CD4-positive, alpha-beta T cell treated with Interferon alpha-2 for 1 hour (primary cell): ENCODE results near the gene RBM46.
"Not testable (repeated sequence)": the region's sequence is repeated elsewhere in the genome, so short reads cannot be mapped to it uniquely, and the experiment has no call there.

ENCODE experiments used
- DNase-seq, 2 donors: peaks; one replicate each; pipeline ENCODE4 v3.0.0-alpha.2; 2020 to 2022

The RBM46 gene

DNA sequence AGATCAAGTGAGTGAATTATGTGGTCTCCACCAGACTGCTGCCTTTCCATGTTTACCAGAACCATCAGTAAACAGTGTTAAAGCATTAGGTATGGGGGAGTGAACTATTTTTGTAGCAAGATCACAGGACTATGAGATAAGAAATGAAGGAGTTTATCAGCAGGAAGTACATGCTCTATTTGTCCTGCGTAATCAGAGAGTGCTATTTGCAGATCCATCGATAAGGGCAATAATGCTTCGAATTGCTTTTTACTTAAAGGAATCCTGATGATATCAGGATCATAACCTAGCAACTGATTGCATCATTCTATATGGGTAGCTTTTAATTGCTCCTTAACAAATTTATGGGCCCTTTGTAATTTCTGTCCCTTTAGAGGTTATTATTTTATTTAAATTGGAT, 57.1 kb downstream of the RBM46 start:
- no peak for DNase-seq

DNA sequence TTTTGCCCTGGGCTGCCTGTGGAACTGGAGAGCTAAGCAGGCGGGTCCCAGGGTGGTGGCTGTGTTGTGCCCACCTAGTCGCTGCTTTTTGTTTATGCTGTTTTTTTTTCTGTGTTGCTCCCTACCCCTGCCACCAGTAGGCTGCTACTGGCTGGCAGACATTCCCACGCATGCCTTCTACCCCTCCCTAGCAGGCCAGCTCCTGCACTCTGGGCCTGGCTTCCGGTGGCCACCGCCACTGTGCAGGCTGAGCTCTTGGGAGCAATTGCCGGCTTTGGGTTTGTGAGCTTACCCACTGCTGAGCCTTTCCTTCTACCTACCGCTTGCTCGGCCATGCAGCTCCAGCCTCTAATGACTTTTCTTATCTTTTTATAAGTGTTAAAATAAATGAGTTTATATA, 57.6 kb downstream of the RBM46 start:
- DNase-seq: no peak

DNA sequence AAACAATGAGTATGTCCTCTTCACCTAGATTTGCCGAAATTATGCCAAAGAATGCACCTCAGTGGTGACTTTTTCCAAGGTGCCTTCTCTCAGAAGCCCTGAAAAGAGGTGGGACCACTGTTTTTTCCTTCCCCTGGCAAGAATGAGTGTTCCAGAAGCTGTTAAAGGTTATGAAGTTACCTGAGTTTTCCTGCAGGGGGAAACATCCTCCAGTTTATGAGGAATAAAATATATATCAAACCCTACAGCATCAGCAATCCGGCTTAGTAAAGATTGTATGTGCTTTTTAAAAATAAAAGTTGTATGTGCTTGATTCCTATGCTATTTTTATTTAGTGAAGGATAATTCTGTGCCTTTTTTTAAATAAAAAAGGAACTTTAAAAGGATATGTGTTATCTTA, 73.3 kb downstream of the RBM46 start:
- DNase-seq: no peak

DNA sequence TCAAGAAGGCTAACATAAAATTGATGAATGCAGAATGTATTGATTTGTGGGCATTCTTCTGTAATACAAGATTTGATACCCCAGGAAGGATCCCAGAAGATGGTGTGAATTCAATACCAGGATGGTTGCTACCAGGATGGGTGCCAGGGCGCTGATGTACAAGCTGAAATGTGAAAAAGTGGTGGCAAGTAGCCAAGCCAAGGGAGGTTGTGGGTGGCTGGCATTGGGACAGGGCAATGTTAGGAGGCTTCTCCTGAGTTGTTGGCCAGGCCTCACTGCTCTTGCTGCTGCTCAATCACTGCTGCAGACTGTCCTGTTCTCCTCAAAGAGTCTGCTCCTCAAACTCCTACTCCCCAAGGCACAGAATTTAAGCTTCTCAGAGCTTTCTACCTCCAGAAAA, 77.1 kb downstream of the RBM46 start:
- no peak for DNase-seq

DNA sequence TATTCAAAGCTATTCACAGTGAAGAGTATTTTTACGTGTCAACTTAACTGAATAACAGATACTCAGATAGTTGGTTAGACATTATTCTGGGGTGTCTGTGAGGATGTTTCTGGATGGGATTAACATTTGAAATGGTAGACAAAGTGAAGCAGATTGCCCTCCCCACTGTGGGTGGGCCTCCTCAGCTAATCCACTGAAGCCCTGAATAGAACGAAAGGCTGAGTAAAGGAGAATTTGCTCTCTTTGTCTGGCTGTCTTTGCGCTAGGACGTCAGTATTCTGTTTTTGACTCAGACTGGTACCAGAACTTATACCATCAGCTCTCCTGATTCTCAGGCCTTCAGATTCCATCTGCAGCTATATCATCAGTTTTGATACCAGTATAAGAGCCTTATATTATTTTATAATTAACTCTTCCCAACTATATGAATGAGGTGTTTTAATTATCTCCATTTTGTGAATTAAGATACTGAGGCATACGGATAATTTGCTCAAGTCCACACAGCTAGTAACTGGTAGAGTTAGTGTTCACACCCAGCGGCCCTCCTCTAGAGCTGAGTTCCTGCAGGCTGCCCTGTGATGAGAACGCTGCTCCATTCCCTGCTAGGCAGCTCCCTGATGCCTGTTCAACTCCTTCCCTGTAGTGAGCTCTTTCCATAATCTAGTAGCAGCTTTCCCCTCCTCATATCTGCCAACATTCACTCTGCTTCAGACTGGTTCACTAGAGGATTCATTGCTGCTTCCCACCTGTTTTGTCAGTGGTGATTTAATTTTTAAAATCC, 87.5 kb downstream of the RBM46 start:
- no peak for DNase-seq

DNA sequence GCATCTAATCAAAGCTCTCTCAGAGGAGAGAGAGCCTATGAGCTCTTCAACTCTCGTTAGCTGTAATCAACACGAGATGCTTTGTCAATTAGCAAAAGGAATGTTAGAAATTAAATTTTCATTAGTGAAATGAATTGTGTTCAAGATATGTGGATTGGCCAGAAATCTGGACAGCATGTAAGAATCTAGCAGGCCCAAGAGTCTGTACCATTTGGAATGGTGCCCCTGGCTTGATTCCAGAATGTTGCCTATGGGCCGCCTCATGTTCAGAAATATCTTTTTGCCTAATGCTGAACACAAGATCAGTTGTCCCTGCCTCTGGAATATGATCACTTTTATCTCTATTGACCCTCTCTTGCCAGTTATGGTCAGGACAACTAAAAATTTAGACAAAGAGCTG, 88.2 kb downstream of the RBM46 start:
- DNase-seq: no peak

DNA sequence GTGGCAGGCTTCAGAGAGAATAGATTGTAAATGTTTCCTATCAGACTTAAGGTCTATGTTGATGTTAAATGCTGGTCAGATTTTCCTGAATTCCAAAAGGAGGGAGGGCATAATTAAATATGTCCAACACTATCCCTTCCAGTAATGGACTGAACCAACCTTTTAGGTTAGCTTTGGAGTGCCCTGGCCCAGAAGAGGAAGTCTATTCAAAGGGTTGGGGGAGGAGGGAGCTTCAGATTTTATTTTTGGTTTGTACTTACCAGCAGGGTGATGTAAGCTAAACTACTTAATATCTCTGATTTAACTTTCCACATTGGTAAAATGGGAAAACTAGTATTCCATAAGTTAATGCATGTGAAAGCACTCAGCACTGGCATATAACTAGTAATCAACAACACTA, 91.1 kb downstream of the RBM46 start:
- DNase-seq: no peak

DNA sequence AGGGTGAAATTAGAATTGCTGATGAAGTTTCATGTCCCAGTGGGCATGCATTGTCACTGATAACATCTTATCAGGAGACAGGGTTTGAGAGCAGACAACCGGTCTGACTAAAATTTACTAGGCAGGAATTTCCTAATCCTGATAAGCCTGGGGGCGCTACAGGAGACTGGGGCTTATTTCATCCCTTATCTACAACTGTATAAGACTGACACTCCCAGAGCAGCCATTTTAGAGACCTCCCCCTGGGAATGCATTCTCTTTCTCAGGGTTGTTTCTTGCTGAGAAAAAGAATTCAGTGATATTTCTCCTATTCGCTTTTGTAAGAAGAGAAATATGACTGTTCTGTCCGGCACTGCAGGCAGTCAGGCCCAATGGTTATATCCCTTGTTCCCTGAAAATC, 93.0 kb downstream of the RBM46 start:
- not testable (repeated sequence) for DNase-seq

DNA sequence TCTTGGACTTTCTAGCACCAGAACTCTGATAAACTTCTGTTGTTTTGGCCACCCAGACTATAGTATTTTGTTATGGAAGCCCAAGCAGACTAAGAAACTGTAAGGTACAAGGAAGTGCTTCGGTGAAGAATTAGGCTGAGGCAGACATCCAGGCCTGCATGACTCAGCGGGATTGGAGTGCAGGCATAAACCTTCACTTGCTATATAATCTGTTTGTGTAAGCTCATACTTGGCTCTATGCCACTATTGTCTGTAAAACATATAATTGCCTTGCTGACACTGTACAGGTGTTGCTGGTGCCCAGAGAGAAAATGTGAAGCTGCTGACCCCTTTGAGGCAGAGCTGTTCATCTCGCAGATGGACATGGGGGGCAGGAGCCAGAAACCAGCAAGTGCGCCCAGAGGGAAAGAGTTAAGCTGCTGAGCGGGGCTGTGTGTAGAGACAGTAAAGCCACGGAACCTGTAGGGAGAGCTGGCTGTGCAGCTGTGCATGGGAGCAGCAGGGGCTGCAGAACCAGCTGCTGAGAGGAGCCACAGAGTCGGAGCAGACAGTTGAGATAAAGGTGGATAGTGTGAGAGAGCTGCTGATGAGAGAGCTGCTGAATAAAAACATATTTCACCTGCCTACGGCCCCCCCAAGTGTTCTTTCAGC, 96.2 kb downstream of the RBM46 start:
- DNase-seq: no peak
